MG63 (cell line): ENCODE data around the gene ATAD2B. TPM values are rescaled to one million over a fixed set of nuclear protein-coding genes. Genes with fewer than 3 reads are reported as not detected.

ENCODE experiments used
- DNase-seq: peaks from one replicate; pipeline ENCODE4 v3.0.0-alpha.2; 2020
- H3K27me3 ChIP-seq: fragments of 250-450 bp; sonication (Bioruptor Pico); 2 replicates; pipeline ENCODE4 v1.5.1; 2020; ENCODE audit warnings: mild to moderate bottlenecking, moderate library complexity
- H3K36me3 ChIP-seq: fragments of 250-450 bp; sonication (Bioruptor Pico); 2 replicates; pipeline ENCODE4 v1.5.1; 2020; ENCODE audit warnings: mild to moderate bottlenecking, moderate library complexity
- H3K4me3 ChIP-seq: fragments of 250-450 bp; sonication (Bioruptor Pico); 2 replicates; pipeline ENCODE4 v1.5.1; 2020; ENCODE audit warnings: mild to moderate bottlenecking, moderate library complexity
- H3K9me3 ChIP-seq: fragments of 250-450 bp; sonication (Bioruptor Pico); 2 replicates; pipeline ENCODE4 v1.5.1; 2020; ENCODE audit warnings: mild to moderate bottlenecking, moderate library complexity
- total RNA-seq: library from RNA; depleted of rRNA; stranded (reverse); fragments of >200 nt; shearing (Covaris generic); gene quantifications from 2 replicates; pipeline ENCODE4 v1.2.3, GENCODE V29; 2014; ENCODE audit warnings: low replicate concordance; rRNA removed

Gene ATAD2B
- total RNA-seq, 1 experiment from 2014 or later, result 2.9 TPM

- H3K27me3 ChIP-seq, result no peaks in the 10 kb centered on the region
- peaks cover 2% of the 10 kb centered on the region; the same call in 1 of the 2 replicates for H3K36me3 ChIP-seq
- no peaks in the 10 kb centered on the region for H3K9me3 ChIP-seq
- no peak for DNase-seq
- no peak overlapping the region for H3K4me3 ChIP-seq
These were observed 217.6 kb downstream of the ATAD2B start for GRCh38 chr2:23709311-23709710.

- Histone ChIP-seq H3K36me3 (peaks cover 2% of the 10 kb centered on the region; the same call in 1 of the 2 replicates), H3K4me3 (no peak overlapping the region), H3K27me3 (no peaks in the 10 kb centered on the region), H3K9me3 (no peaks in the 10 kb centered on the region)
- DNase-seq, result no peak
These were observed 218.2 kb downstream of the ATAD2B start for GRCh38 chr2:23708771-23709170.

- Histone ChIP-seq H3K27me3 (no peaks in the 10 kb centered on the region), H3K4me3 (no peak overlapping the region), H3K36me3 (peaks cover 2% of the 10 kb centered on the region; the same call in 1 of the 2 replicates), H3K9me3 (no peaks in the 10 kb centered on the region)
- no peak for DNase-seq
These were observed 219.8 kb downstream of the ATAD2B start for GRCh38 chr2:23707096-23707495.

- H3K4me3 ChIP-seq, result no peak overlapping the region
- H3K27me3 ChIP-seq, result no peaks in the 10 kb centered on the region
- no peak for DNase-seq
- peaks cover 2% of the 10 kb centered on the region; the same call in 1 of the 2 replicates for H3K36me3 ChIP-seq
- no peaks in the 10 kb centered on the region for H3K9me3 ChIP-seq
These were observed 220.3 kb downstream of the ATAD2B start for GRCh38 chr2:23706613-23707078.

- Histone ChIP-seq H3K4me3 (no peak overlapping the region), H3K36me3 (peaks cover 2% of the 10 kb centered on the region; the same call in 1 of the 2 replicates), H3K9me3 (no peaks in the 10 kb centered on the region), H3K27me3 (no peaks in the 10 kb centered on the region)
- no peak for DNase-seq
These were observed 220.9 kb downstream of the ATAD2B start for GRCh38 chr2:23705771-23706612.

- Histone ChIP-seq H3K36me3 (peaks cover 17% of the 10 kb centered on the region), H3K9me3 (peaks cover 5% of the 10 kb centered on the region; the same call in 1 of the 2 replicates), H3K27me3 (no peaks in the 10 kb centered on the region), H3K4me3 (no peak overlapping the region)
- DNase-seq, result no peak
These were observed 223.1 kb downstream of the ATAD2B start for GRCh38 chr2:23703583-23704385.

GRCh38 chr2:23703037-23703582 is 223.8 kb downstream of the ATAD2B start:
- peaks cover 5% of the 10 kb centered on the region; the same call in 1 of the 2 replicates for H3K9me3 ChIP-seq
- no peak for DNase-seq
- H3K27me3 ChIP-seq, result no peaks in the 10 kb centered on the region
- H3K4me3 ChIP-seq, result no peak overlapping the region
- peaks cover 15% of the 10 kb centered on the region for H3K36me3 ChIP-seq

- Histone ChIP-seq H3K36me3 (peaks cover 24% of the 10 kb centered on the region), H3K4me3 (no peak overlapping the region), H3K27me3 (no peaks in the 10 kb centered on the region), H3K9me3 (peaks cover 5% of the 10 kb centered on the region; the same call in 1 of the 2 replicates)
- DNase-seq, result no peak
These were observed 226.3 kb downstream of the ATAD2B start for GRCh38 chr2:23700627-23701026.

GRCh38 chr2:23699580-23699925 is 227.4 kb downstream of the ATAD2B start:
- no peak overlapping the region for H3K4me3 ChIP-seq
- no peak for DNase-seq
- peaks cover 5% of the 10 kb centered on the region; the same call in 1 of the 2 replicates for H3K9me3 ChIP-seq
- H3K36me3 ChIP-seq, result peaks cover 24% of the 10 kb centered on the region
- no peaks in the 10 kb centered on the region for H3K27me3 ChIP-seq

- Histone ChIP-seq H3K27me3 (no peaks in the 10 kb centered on the region), H3K4me3 (no peak overlapping the region), H3K9me3 (peaks cover 5% of the 10 kb centered on the region; the same call in 1 of the 2 replicates), H3K36me3 (peaks cover 24% of the 10 kb centered on the region)
- DNase-seq, result peak; percentile 36
These were observed 228.0 kb downstream of the ATAD2B start for GRCh38 chr2:23698721-23699579.

Other genes starting within 250 kb of the ATAD2B start
- 16.0 and 25.2 TPM in 2 replicates for gene UBXN2A, start 13.3 kb upstream of the ATAD2B start, total RNA-seq
- not detected in 2 replicates for gene MFSD2B, start 83.0 kb upstream of the ATAD2B start, total RNA-seq
- 10.6 and 12.2 TPM in 2 replicates for gene WDCP, start 120.3 kb upstream of the ATAD2B start, total RNA-seq
- 5.1 TPM in 1 of 2 replicates, not detected in the other for gene FKBP1B, start 122.6 kb upstream of the ATAD2B start, total RNA-seq
- 264 and 301 TPM in 2 replicates for gene SF3B6, start 149.2 kb upstream of the ATAD2B start, total RNA-seq
- 5.0 and 6.5 TPM in 2 replicates for gene TP53I3, start 157.7 kb upstream of the ATAD2B start, total RNA-seq
- gene PFN4, start 196.2 kb upstream of the ATAD2B start, total RNA-seq, result not detected in 2 replicates
- 1.4 and 2.4 TPM in 2 replicates for gene FAM228B, start 196.3 kb upstream of the ATAD2B start, total RNA-seq
- not detected in 2 replicates for gene FAM228A, start 247.9 kb upstream of the ATAD2B start, total RNA-seq